PC-9 (cell line): ENCODE measurements around the gene FTO.

Source experiments
- CTCF ChIP-seq: fragments of 200-600 bp; sonication (generic); conservative IDR thresholded peaks from 2 replicates; pipeline ENCODE4 v1.6.1; 2017; ENCODE audit warnings: mixed run types, antibody characterized with exemption, mild to moderate bottlenecking, moderate library complexity
- EZH2 ChIP-seq: fragments of 200-600 bp; sonication (generic); IDR thresholded peaks from 2 replicates; pipeline ENCODE4 v1.8.0; 2017; ENCODE audit warnings: antibody characterized with exemption, low read depth

DNA sequence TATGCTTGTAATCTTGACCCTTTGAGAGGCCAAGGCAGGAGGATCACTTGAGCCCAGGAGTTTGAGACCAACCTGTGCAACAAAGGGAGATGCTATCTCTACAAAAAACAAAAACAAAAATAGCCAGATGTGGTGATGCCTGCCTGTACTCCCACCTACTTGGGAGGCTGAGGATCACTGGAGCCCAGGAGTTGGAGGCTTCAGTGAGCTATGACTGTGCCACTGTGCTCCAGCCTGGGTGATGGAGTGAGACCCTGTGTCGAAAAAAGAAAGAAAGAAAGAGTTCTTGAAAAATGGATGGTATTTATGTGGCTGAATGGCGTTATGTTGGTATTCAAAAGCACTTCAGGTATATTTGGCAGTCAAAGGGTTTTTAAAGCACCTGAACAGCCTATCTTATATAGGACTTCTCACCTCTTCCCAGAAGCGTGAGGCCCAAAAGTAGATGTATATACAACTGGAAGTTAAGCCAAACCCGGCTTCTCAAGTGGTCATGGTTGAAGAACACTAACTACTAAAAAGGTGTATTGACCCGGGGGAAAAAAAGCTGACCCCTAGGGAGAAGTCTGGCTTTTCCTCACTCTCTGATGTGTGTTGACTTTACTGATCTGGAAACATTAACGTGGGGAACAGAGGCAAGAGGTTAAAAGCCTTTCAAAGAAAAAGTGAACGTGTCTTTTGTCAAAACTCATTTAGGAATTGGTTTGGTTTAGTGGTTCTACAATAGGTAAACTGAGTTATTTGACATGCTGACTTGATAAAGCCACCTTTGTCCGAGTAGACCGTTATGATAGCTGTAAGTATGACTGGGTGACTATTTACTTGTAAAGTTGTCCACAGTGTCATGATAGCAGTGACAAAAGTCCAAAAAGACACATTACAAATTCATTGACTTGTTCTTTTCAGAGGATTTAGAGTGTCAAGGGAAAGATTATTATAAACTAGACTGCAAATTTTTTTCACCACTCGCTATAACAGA lies 399.2 kb downstream of the FTO start:
- TF ChIP-seq CTCF (no peak), EZH2 (no peak)
